ENCODE measurements around the gene ARL2BP. TPM values are rescaled to one million over a fixed set of nuclear protein-coding genes. Genes with fewer than 3 reads are reported as not detected.

The ARL2BP gene
- total and polyA plus RNA-seq, 2 of the 13 experiments (the other 11 are each of a cell fraction or from before 2014, with no cell fraction given): 64.3 to 67.6 TPM

- peak; percentile 94; the same call in 1 of the 2 replicates for TF ChIP-seq ZNF556 (CRISPR knock-in tag; IDR thresholded peaks at IDR 0.05; ENCODE audit: borderline replicate concordance)
- TF ChIP-seq RXRB (CRISPR knock-in tag; IDR thresholded peaks at IDR 0.05; ENCODE audit: borderline replicate concordance): 0 out of 2 replicates have a peak, but pooled peaks have one; percentile 43
- no peak for TF ChIP-seq MAFK (conservative IDR thresholded peaks at IDR 0.05 in 1 of 2, IDR thresholded peaks at IDR 0.05 in 1 of 2; ENCODE audit: low read length in 2 of 2)
- no peak for TF ChIP-seq ZNF3 (CRISPR knock-in tag; IDR thresholded peaks at IDR 0.05)
- no peak for TF ChIP-seq FOXA1 (IDR thresholded peaks at IDR 0.05)
- 0 out of 2 replicates have a peak, but pooled peaks have one; percentile 23 for TF ChIP-seq FOXA1 (CRISPR knock-in tag; IDR thresholded peaks at IDR 0.05)
- TF ChIP-seq ZNF740 (CRISPR knock-in tag; IDR thresholded peaks at IDR 0.05): 0 out of 2 replicates have a peak, but pooled peaks have one; percentile 25
- TF ChIP-seq IKZF1 (IDR thresholded peaks at IDR 0.05): no peak
- TF ChIP-seq GMEB1 (CRISPR knock-in tag; IDR thresholded peaks at IDR 0.05; ENCODE audit: borderline replicate concordance): peak; percentile 77
- peak; percentile 50; the same call in 1 of the 2 replicates for TF ChIP-seq ZNF143 (CRISPR knock-in tag; IDR thresholded peaks at IDR 0.05)
- TF ChIP-seq XRCC5 (optimal IDR thresholded peaks at IDR 0.05; ENCODE audit: low read length): peak; percentile 67
- no peak for TF ChIP-seq GPBP1L1 (CRISPR knock-in tag; IDR thresholded peaks at IDR 0.05)
- no peak; the same call in 1 of the 2 replicates for TF ChIP-seq CSRNP2 (CRISPR knock-in tag; conservative IDR thresholded peaks at IDR 0.05; ENCODE audit: low read depth)
- TF ChIP-seq ZBED4 (CRISPR knock-in tag; IDR thresholded peaks at IDR 0.05; ENCODE audit: borderline replicate concordance): peak; percentile 73; the same call in 1 of the 2 replicates
- peak; percentile 99 for TF ChIP-seq ZNF598 (CRISPR knock-in tag; IDR thresholded peaks at IDR 0.05; ENCODE audit: borderline replicate concordance)
- no peak; the same call in 2 of the 3 replicates for TF ChIP-seq MXI1 (IDR thresholded peaks at IDR 0.05; ENCODE audit: borderline replicate concordance, low read depth, low read length)
- TF ChIP-seq POLR2G (IDR thresholded peaks at IDR 0.05; ENCODE audit: low read depth, low read length): peak; percentile 83
- TF ChIP-seq ZBTB42 (CRISPR knock-in tag; IDR thresholded peaks at IDR 0.05): peak; percentile 98
- TF ChIP-seq ZNF639 (CRISPR knock-in tag; conservative IDR thresholded peaks at IDR 0.05): 0 out of 2 replicates have a peak, but pooled peaks have one; percentile 29
Measured at GRCh38 chr16:57284209-57284951, 39.3 kb downstream of the ARL2BP start, which contains the start of gene PLLP (continued).
